Frontal cortex (tissue), 4 donors: Measurements from ENCODE around the gene SLC2A9. TPM values are rescaled to one million over a fixed set of nuclear protein-coding genes. Genes with fewer than 3 reads are reported as not detected.

Experiments used
- DNase-seq, 2 donors: peaks; one replicate each; pipeline ENCODE4 v3.0.0; 2012; ENCODE audit warnings: low spot score in 2 of 2
- FAIRE-seq: peaks from 2 replicates; lab custom pipeline; 2012; peaks lifted over from hg19 to GRCh38; lab: Jason Lieb, UNC
- total RNA-seq: library from RNA; depleted of rRNA; stranded (reverse); fragments of >200 nt; gene quantifications from one replicate; pipeline ENCODE4 v1.2.3, GENCODE V29; 2014
- donor health status: control.
- donor health status: control.
- donor health status: control.

Gene SLC2A9
- total RNA-seq = 2.9 TPM

DNA sequence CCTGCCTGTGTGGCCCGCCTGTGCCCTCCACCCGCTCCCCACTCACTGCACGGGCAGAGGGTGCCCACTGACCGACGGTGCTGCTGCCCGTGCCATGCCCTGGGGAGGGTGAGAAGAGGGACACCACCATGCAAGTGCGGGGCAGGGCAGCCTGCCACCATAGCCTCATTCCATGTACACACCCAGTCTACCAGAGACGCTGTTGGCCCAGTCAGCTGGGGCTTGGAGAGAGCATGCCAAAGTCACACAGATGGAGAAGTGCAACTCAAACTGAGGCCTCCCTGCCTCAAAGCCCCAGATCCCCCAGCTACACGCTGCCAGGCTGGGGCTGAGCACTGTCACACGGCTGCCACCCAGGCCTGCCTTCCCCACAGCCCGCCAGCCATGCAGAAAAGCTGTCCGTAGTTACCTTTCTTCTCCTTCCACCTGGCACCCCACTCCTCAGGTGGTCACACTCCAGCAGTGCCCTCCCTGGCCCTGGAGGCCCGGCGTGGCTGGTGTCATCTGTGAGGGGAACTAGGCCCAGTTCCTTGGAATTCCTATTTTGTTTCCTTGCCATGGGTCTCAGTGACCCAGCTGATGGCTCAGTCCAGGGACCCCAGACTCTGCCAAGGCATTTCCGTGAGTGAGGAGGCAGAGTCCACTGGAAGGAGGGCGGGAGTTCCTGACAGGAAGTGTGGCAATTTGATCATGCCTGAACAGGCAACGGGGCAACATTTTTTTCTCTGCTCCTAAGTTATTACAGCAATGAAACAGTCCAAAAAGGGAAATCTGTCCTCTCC is at the start of gene SLC2A9:
TSS of gene SLC2A9 (minus strand) at position 627 of the 782 bp plus-strand sequence. CDS start at position 559, 68 bp downstream.
- DNase-seq = no peak

GRCh38 chr4:10069075-10069642 is 47.9 kb upstream of the SLC2A9 start:
- DNase-seq (no peak), FAIRE-seq (no peak)

More for the DNA sequence above, at the start of gene SLC2A9:
- FAIRE-seq = no peak

- DNase-seq (no peak), FAIRE-seq (no peak)
These were observed 45.7 kb upstream of the SLC2A9 start for GRCh38 chr4:10066670-10067651.

GRCh38 chr4:10066206-10066605 is 44.9 kb upstream of the SLC2A9 start:
- DNase-seq = no peak
- no peak for FAIRE-seq

DNA sequence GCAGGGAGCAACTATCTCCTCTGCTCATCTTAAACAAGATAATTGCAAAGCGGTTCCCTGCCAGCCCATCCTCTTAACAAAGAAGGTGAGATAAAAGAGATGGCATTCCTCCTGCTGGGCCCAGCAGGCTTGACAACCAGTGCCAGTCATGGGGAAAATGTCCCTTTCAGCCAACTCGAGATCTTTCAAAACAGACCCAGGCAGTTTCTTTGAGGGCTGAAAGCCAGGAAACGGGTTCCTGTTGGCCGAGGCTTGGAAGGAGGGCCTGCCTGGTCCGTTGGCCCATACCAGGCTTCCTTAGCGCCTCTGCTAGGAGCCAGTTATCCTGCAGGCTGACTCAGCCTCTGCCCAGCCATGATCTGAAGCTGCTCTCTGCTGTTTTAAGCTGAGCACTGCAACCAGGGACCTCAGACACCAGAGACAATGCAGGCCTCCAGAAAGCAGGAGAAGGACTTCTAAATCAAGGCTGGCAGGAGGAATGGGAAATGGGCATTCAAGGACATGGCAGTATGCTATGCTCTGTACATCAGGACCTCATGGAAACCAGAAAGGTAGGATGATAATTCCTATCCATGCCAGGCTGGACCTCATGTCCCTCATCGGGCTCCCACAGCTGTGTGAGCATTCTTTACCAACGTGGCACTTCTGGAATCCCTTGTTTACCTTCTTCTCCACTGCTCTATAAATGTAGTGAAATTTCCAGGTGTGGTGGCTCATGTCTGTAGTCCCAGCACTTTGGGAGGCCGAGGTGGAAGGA is 42.4 kb upstream of the SLC2A9 start:
- peak in 1 of 2 donors; percentile 64 for DNase-seq
- no peak for FAIRE-seq

DNA sequence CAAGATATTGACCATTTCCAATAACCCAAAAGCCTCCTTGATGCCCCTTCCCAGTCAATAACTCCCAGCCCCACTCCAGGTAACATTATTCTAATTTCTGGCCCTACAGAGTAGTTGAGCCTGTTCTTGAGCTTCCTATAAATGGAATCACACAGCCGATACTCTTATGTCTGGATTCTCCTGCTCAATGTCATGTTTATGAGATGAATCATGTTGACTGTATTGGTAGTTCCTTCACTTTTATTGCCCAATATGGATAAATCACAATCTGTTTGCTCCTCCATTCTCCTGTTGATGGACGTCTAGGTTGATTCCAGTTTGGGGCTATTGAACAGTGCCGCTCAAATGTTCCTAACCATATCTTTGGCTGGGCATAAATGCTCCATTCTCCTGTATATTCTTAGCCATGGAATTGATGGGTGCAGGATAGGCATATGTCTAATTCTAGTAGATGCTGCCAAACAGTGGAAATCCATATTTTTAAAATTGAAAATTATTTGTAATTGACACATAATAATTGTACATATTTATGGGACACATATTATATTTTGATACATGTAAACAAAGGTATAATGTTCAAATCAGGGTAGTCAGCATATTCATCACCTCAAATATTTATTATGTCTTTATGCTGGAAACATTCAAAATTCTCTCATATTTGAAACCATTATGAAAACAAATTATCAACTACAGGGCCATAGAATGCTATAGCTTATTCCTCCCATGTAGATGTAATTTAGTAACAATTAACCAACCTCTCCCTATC is 40.5 kb upstream of the SLC2A9 start:
- no peak for FAIRE-seq
- no peak for DNase-seq

DNA sequence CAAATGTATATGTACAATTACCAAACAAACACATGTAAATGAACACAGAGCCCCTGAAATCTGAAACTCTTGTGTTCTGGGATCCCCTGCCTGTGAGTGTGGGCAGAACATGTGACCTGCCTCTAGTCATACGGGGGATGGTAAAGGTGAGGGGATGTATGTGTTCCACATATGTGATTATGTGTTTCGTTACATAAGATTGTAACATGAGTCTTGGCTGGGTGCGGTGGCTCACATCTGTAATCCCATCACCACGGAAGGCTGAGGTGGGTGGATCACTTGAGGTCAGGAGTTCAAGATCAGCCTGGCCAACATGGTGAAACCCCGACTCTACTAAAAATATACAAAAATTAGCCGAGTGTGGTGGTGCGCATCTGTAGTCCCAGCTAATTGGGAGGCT is 37.1 kb upstream of the SLC2A9 start:
- no peak for FAIRE-seq
- no peak for DNase-seq

GRCh38 chr4:10057023-10057395 is 35.7 kb upstream of the SLC2A9 start:
- no peak for FAIRE-seq

DNA sequence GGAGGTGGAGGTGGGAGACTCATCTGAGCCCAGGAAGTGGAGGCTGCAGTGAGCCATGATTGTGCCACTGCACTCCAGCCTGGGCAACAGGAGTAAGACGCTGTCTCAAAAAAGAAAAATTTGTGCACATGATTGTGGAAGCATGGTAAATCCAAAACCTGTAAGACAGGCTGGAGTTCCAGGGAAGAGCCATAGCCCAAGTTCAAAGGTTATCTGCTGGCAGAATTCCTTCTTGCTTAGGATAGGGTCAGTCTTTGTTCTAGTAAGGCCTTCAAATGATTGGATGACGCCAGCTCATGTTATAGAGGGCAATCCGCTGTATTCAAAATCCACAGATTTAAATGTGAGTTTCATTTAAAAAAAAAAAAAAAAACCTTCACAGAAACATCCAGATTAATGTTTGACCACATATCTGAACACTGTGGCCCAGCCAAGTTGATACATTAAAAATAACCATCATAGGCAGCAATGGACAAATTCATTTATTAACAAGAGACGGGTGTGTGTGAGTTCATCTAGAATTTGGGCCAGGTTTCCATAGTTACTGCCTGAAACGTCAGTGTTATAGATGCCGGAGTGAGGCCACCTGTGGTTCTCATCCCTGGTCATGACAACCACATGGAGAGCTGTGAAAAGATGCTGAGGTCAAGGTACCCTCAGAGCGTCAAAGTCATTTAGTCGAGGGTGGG is 35.2 kb upstream of the SLC2A9 start:
- no peak for DNase-seq
- no peak for FAIRE-seq

More at GRCh38 chr4:10057023-10057395, 35.7 kb upstream of the SLC2A9 start:
- no peak for DNase-seq

DNA sequence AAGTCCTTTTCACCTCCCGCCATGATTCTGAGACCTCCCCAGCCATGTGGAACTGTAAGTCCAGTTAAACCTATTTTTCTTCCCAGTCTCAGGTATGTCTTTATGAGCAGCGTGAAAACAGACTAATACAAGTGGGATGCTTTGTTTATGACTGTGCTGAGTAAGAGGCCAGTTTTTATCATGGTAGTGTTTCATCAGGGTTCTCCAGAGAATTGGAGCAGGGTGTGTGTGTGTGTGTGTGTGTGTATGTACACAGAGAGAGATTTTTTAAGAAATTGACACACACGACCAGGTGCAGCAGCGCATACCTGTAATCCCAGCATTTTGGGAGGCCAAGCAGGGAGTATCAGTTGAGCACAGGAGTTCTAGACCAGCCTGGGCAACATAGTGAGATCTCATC is 34.6 kb upstream of the SLC2A9 start:
- DNase-seq = no peak
- no peak for FAIRE-seq

DNA sequence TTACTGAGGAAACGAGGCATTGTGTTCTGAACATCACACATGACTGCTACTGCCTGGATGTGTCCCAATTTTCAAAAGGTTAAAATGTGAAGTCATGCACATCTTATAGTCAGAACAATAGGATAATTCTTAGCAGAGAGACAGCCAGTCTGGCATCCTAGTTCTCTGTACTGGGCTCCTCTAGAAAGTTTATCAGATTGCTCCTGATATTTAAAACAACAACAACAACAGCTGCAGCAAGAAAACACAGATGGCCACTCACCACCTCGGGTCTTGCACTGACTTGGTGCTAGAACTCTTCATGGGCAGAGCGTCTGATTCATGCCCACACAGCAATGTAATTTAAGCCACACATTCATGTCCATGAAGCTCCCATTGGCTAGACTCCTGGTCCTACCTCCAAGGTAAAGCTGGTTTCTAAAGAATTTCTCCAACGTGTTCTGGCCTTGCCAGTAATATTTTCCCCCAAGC is 33.3 kb upstream of the SLC2A9 start:
- no peak for DNase-seq
- FAIRE-seq = no peak

GRCh38 chr4:10053635-10054453 is 32.5 kb upstream of the SLC2A9 start:
- FAIRE-seq (no peak), DNase-seq (no peak)

DNA sequence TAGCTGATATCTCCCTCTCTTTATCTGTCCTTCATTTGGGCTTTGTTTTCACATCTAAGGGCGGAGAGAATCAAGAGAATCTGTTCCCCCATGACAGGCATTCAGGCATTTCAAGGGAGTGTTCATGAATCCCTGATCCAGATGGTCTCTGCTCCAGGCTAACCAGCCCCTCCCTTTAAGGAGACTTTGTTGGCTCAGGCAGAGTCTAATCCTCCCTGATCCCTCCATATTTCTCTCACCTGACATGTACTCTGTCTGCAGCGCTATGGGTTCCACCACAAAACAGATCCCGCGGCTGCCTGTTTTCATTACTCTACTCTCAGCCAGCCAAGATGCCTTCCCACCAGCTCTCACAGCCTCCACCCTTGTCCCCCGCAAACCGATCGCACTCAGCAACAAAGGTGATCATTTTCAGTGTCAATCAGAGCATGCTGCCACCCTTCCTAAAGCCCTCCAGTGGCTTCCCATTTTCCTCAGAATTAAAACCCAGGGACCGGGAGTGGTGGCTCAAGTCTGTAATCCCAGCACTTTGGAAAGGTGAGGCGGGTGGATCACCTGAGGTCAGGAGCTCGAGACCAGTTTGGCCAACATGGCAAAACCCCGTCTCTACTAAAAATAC is 30.3 kb upstream of the SLC2A9 start:
- DNase-seq = no peak

GRCh38 chr4:10050721-10051120 is 29.4 kb upstream of the SLC2A9 start:
- FAIRE-seq (no peak), DNase-seq (no peak)

More for the DNA sequence above, 30.3 kb upstream of the SLC2A9 start:
- FAIRE-seq = no peak

- no peak for FAIRE-seq
- no peak for DNase-seq
These were observed 29.0 kb upstream of the SLC2A9 start for GRCh38 chr4:10050261-10050661.

DNA sequence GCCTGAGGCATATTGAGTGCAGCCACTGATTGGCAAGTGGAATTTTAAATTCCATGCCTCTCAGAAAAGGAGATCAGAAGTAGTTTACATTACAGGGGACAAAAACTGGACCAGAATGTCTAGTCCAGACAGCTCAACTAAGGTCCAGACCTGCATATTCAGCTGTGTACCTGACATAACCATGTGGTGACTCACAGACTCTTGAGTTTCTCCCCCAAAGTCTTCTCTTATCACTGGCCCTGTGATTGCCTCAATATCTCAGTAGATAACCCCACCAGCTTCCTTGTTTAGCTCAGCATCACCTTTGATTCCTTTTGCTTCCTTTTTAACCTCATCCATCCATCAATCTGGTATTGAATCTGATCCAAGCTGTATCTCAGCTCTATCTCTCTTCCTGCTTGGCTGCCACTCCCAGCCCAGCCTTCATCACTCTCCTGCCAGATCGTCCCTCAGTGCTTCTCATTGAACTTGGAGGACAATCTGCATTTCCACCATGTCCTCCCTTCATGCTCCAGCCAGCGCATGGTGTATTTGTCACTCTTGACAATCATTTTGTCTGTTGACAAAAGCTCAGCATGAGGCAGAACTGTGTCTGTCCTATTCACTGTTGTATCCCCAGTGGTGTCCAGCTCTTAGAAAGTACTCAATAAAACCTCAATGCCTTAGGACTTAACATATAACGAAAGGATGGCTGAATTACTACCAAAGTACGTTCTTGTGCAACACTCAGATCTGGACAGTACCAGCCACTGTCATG is 27.8 kb upstream of the SLC2A9 start:
- no peak for DNase-seq
- FAIRE-seq = no peak
